ENCODE measurements around the gene MOV10. TPM values are rescaled to one million over a fixed set of nuclear protein-coding genes. Genes with fewer than 3 reads are reported as not detected.

MOV10 gene
- total and polyA plus RNA-seq, 2 of the 8 experiments (the other 6 are each of a cell fraction or from before 2014, with no cell fraction given): 57.3 to 109 TPM

DNA sequence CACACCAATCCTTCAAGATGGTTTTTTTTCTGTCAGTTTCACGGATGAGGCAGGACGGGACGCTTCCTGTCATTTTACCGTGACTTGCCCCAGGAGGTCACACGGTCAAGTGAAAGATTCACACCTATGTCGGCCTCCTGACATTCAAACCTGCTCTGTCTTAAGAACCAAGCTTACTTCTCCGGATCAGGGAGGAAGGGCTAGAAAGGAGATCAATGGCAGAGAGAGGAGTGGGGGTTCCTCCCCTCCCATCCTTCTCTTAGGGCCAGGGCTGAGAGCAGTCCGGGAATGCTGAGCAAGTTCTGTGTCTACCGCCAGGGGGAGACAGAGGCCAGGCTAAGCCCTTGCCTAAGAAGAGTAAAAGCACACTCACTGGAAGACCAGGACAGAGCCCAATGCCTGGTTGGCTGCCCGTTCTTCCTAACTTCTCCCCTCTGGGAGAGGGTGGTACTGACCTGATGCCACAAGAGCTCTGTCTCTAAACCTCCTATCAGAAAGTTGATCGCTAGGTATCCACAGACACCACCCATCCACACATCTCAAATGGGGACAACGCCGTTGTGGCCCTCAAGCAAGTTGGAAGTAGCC, 41.8 kb downstream of the MOV10 start (continued):
- TF ChIP-seq EZH2 (IDR thresholded peaks at IDR 0.05; ENCODE audit: low read depth, low read length, severe bottlenecking) (no peak), NANOG (IDR thresholded peaks at IDR 0.05; ENCODE audit: insufficient read depth, low read depth, low read length, poor library complexity, severe bottlenecking) (no peak), BRCA1 (IDR thresholded peaks at IDR 0.05; ENCODE audit: low read depth, low read length) (peak; percentile 39; the same call in 1 of the 2 replicates), TAF7 (optimal IDR thresholded peaks at IDR 0.05; ENCODE audit: borderline replicate concordance, low read depth, low read length) (no peak), RAD21 (IDR thresholded peaks at IDR 0.05 in 1 of 2, conservative IDR thresholded peaks at IDR 0.05 in 1 of 2; ENCODE audit: low read depth in 2 of 2, low read length in 2 of 2) (peak; percentile 100), RBBP5 (IDR thresholded peaks at IDR 0.05; ENCODE audit: borderline replicate concordance, low read depth, low read length) (no peak), TEAD4 (IDR thresholded peaks at IDR 0.05; ENCODE audit: low read depth, low read length) (peak; percentile 82), POLR2A (IDR thresholded peaks at IDR 0.05; ENCODE audit: control extremely low read depth in 1 of 2, low read depth in 2 of 2, low read length in 2 of 2) (no peak), BACH1 (IDR thresholded peaks at IDR 0.05; ENCODE audit: low read length) (peak; percentile 29; the same call in 1 of the 2 replicates), SP4 (IDR thresholded peaks at IDR 0.05; ENCODE audit: low read length) (no peak; the same call in 1 of the 2 replicates), TCF12 (IDR thresholded peaks at IDR 0.05; ENCODE audit: low read depth, low read length) (no peak), CBX5 (IDR thresholded peaks at IDR 0.05; ENCODE audit: low read depth, low read length) (no peak), CEBPB (IDR thresholded peaks at IDR 0.05; ENCODE audit: low read depth, low read length) (no peak; the same call in 1 of the 2 replicates), SIN3A (conservative IDR thresholded peaks at IDR 0.05 in 1 of 2, IDR thresholded peaks at IDR 0.05 in 1 of 2; ENCODE audit: low read depth in 1 of 2, low read length in 2 of 2) (no peak; a peak in 1 of 4 replicates), YY1 (IDR thresholded peaks at IDR 0.05; ENCODE audit: low read depth, low read length) (0 out of 2 replicates have a peak, but pooled peaks have one; percentile 38), MAFK (IDR thresholded peaks at IDR 0.05; ENCODE audit: low read depth, low read length) (no peak), CREB1 (IDR thresholded peaks at IDR 0.05) (0 out of 2 replicates have a peak, but pooled peaks have one; percentile 21)
- TF ChIP-seq, protein P1, sequence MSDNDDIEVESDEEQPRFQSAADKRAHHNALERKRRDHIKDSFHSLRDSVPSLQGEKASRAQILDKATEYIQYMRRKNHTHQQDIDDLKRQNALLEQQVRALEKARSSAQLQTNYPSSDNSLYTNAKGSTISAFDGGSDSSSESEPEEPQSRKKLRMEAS (IDR thresholded peaks at IDR 0.05): no peak
- TF ChIP-seq, protein P2, sequence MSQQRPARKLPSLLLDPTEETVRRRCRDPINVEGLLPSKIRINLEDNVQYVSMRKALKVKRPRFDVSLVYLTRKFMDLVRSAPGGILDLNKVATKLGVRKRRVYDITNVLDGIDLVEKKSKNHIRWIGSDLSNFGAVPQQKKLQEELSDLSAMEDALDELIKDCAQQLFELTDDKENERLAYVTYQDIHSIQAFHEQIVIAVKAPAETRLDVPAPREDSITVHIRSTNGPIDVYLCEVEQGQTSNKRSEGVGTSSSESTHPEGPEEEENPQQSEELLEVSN (IDR thresholded peaks at IDR 0.05): no peak
